HG03354 (cell line): Measurements from ENCODE around the gene DCAF17.

Experiments used
- ATAC-seq: cut with Tn5 transposase; IDR thresholded peaks from one replicate; pipeline ENCODE4 v1.9.1; 2021; ENCODE audit warnings: mild to moderate bottlenecking; ENCODE audit not compliant: unreplicated experiment, poor library complexity, severe bottlenecking

DCAF17 gene

GRCh38 chr2:171531836-171532450 is 97.9 kb downstream of the DCAF17 start:
- ATAC-seq = no peak

- no peak for ATAC-seq
These were observed 99.3 kb downstream of the DCAF17 start for GRCh38 chr2:171533331-171533730.
